ENCODE results near the gene ARTN.

DNA sequence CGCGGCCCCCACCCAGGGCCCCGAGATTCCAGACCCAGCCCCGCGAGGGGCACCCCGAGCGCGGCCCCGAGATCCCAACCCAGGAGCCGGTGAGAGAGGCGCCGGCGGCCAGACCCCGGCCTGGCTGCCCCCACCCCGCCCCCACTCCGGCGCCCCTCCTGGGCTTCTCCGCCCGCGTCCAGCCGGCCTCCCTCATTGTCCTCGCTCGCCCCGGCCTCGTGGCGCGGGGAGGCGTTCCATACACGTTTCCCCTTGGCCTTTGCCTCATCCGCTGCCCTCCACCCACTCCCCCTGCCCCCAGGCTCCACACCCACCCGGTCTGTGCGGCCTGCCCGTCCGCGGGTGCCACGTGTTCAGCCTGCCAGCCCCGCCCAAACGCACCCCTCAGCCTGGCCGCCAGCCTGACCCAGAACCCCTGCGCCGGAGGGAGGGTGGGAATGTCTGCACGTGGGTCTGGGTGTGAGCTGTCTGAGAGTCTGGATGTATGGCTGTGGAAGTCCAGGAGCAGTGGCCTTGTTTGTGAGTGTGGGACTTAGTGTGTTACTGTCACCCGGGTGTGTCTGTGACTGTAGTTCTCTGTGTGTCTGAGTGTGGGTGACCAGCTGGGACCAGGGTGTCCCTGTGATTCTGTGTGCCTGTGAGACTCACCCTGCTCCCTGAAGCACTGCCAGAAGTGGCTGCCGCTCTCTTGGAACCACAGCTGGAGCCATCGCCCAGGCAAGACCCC, 46.1 kb downstream of the ARTN start:
- TF ChIP-seq, protein P1, sequence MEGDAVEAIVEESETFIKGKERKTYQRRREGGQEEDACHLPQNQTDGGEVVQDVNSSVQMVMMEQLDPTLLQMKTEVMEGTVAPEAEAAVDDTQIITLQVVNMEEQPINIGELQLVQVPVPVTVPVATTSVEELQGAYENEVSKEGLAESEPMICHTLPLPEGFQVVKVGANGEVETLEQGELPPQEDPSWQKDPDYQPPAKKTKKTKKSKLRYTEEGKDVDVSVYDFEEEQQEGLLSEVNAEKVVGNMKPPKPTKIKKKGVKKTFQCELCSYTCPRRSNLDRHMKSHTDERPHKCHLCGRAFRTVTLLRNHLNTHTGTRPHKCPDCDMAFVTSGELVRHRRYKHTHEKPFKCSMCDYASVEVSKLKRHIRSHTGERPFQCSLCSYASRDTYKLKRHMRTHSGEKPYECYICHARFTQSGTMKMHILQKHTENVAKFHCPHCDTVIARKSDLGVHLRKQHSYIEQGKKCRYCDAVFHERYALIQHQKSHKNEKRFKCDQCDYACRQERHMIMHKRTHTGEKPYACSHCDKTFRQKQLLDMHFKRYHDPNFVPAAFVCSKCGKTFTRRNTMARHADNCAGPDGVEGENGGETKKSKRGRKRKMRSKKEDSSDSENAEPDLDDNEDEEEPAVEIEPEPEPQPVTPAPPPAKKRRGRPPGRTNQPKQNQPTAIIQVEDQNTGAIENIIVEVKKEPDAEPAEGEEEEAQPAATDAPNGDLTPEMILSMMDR (IDR thresholded peaks at IDR 0.05), result no peak
- no peak for TF ChIP-seq POLR2A (IDR thresholded peaks at IDR 0.05)

All from heart left ventricle (tissue), 13 donors.